Forelimb muscle (tissue), 1 donor: Measurements from ENCODE around the gene GJC3. TPM values are rescaled to one million over a fixed set of nuclear protein-coding genes. Genes with fewer than 3 reads are reported as not detected.
"Not testable (repeated sequence)": the region's sequence is repeated elsewhere in the genome, so short reads cannot be mapped to it uniquely, and the experiment has no call there.

Experiments
- DNase-seq: peaks from one replicate; pipeline ENCODE4 v3.0.0-alpha.2; 2013; ENCODE audit warnings: low read depth
- polyA plus RNA-seq: library from polyadenylated mRNA; unstranded; fragments of 120-200 nt; gene quantifications from one replicate; pipeline ENCODE4 v1.2.1, GENCODE V29; 2013; ENCODE audit not compliant: insufficient read length

GJC3 gene
- polyA plus RNA-seq, result 0.32 TPM

DNA sequence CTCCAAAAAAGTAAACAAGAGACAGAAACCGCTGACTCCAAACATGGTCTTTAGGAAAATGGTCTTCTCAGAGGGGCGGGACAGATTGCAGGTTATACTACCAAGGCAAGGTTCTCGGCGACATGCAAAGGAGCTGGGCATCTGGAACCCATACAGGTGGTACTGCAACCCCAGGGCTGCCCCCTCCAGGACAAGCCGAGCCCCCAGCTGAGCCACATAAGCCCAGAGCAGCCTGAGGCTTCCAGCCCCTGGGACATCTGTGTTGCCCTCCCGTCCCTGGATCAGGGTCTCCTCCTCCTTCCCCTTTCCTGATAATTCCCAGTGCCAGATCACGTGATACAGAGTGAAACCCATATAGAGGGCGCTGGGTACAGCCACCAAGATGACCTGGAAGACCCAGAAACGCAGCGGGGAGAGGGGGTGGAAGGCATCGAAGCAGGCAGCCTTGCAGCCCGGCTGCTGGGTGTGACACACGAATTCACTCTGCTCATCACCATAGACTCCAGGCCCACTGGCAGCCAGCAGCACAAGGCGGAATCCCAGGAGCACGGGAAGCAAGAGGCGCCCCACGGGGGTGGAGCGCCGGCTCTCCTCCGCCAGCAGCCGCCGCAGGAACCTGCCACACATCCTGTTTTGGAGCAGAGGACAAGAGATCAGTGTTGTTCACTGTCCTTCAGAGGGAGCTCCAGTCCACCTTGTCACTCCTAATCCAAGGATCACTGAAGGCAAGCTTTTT is at the start of gene GJC3:
Gene GJC3, minus strand, starts transcription at position 627 of the 736 bp plus-strand sequence. Its CDS starts 0 bp downstream, at position 627.
- DNase-seq, result no peak

GRCh38 chr7:99976626-99977025 is 47.2 kb upstream of the GJC3 start:
- no peak for DNase-seq

DNA sequence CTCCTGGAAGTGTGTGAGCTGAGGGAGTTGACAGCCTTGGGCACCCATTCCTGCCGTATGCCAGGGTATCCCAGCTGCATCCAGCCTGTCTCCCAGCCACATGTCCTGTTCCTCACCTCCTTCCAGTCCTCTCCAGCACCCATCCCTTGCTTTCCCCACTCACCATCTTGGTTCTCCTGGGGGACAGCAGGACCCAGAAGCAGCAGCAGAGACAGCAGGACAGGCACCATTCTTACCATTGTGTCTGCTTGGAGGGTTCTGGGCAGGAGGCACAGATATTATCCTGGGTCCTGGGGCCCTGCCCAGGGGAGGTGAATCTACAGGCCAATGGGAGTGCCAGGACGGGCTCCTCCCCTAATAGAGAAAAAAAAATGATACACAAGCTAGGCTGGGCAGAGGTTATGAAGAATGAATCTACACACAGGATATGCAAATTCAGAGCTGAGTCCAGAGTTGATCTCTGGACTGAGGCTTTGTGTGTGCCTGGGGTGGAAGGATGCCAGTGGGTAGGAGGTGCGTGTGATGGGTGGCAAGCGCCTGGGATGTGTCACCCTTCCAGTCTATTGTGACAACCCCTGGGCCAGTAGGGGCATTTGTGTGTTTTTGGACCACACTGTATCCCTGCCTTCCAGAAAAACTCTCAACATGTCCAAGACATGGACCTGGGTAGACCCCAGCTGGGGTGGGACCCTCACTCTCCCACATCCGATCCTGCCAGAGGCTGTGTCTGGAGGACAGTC is 46.5 kb upstream of the GJC3 start, which contains the start of gene AZGP1:
Gene AZGP1, minus strand, starts transcription at position 250 of the 740 bp plus-strand sequence. Its CDS starts 11 bp downstream, at position 239.
- DNase-seq, result no peak

GRCh38 chr7:99974681-99975080 is 45.3 kb upstream of the GJC3 start:
- DNase-seq, result no peak

GRCh38 chr7:99973817-99974216 is 44.4 kb upstream of the GJC3 start:
- DNase-seq, result not testable (repeated sequence)

GRCh38 chr7:99971242-99971641 is 41.8 kb upstream of the GJC3 start:
- no peak for DNase-seq

DNA sequence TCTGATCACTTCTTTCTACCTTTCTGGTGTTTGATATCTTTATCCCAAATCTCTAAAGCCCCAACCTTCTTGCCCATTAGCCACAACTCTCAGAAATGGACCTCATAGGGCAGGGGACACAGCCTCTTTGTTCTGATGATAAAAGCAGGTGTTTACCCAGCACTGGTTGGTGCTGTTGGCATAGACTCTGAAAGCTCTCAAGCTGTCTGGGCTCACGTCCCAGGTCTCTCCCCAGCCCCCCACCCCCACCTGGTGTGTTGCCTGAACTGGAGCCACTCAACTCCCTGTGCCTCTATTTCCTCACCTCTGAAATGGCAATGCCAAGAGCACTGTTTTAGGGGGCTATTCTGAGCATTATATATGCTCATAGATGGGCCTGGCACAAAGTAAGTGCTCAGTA is 40.4 kb upstream of the GJC3 start:
- DNase-seq, result not testable (repeated sequence)

GRCh38 chr7:99969298-99969697 is 39.9 kb upstream of the GJC3 start:
- DNase-seq, result no peak

GRCh38 chr7:99958564-99959227 is 29.3 kb upstream of the GJC3 start:
- no peak for DNase-seq

DNA sequence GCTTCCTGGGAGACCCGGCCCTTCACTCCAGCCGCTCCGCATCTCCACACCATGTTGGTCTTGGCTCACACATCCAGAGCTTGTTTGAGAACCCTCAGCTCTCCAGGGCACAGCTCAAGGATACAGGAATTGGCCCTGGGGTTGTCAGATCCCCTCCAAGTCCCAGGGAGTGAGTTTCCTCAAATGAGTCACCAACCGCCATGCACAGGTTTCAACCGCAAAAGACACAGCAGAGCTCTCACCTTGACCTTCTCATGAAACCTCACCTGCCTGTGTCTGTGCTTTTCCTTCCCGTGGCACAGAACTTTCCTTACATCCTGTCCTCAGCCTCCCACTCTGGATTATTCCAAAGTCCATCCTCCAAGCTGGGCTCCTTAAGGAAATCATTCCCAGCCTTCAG is 25.8 kb upstream of the GJC3 start:
- DNase-seq, result no peak

GRCh38 chr7:99954643-99955042 is 25.2 kb upstream of the GJC3 start:
- DNase-seq, result not testable (repeated sequence)

DNA sequence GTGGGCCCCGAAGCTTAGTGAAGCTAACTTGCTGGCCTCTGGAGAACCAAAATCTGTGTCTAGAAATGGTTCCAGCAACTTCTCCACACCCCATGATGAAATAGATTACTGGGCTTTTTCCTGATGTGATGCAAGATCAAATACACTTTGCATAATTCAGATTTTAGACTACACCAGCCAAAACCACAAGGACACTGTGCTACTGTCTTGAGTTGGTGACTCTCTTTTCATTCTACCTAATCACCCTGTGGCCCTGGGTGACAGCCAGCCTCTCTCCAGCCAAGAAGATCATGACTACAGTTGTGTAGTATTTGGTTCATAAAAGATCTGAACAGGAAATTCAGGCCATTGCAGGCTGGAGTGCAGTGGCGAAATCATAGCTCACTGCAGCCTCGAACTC is 24.2 kb upstream of the GJC3 start:
- no peak for DNase-seq

DNA sequence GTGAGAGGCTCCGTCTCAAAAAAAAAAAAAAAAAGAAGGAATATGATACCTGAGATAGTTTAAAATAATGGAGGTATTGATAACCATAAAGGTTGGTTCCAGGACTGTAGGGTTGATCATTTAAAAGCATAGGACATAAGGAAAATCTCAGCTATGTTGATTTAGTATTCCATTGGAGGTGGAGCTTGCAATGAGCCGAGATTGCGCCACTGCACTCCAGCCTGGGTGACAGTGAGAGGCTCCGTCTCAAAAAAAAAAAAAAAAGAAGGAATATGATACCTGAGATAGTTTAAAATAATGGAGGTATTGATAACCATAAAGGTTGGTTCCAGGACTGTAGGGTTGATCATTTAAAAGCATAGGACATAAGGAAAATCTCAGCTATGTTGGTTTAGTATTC is 23.2 kb upstream of the GJC3 start:
- DNase-seq, result not testable (repeated sequence)

DNA sequence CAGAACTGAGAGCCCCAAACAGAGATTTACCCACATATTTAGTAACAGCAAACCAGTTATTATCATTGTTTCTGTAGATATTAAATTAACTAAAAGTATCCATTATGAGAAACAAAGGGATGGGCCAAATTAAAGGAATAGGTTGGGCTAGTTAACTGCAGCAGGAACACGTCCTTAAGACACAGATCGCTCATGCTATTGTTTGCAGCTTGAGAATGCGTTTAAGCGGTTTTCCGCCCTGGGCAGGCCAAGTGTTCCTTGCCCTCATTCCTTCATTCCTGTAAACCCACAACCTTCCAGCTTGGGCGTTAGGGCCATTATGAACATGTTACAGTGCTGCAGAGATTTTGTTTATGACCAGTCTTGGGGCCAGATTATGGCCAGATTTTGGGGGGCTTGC is 21.4 kb upstream of the GJC3 start:
- not testable (repeated sequence) for DNase-seq

DNA sequence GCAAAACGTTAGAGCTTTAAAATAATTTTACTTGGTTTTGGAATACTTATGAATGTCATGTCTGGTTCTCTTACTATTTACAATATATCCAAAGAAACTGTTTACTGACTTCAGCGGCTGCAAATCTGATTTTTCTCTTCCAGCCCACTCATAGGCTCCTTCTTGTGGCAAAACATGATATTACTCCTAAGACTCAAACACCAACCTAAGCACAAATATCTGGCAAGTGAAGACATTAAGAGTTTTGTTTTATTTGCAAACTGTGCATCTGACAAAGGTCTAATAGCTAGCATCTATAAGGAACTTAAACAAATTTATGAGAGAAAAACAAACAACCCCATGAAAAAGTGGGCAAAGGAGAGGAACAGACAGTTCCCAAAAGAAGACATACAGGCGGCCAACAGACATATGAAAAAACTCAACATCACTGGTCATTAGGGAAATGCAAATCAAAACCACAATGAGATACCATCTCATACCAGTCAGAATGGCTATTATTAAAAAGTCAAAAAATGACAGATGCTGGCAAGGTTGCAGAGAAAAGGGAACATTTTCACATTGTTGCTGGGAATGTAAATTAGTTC is 20.3 kb upstream of the GJC3 start:
- no peak for DNase-seq

GRCh38 chr7:99947608-99948007 is 18.2 kb upstream of the GJC3 start:
- DNase-seq, result no peak

DNA sequence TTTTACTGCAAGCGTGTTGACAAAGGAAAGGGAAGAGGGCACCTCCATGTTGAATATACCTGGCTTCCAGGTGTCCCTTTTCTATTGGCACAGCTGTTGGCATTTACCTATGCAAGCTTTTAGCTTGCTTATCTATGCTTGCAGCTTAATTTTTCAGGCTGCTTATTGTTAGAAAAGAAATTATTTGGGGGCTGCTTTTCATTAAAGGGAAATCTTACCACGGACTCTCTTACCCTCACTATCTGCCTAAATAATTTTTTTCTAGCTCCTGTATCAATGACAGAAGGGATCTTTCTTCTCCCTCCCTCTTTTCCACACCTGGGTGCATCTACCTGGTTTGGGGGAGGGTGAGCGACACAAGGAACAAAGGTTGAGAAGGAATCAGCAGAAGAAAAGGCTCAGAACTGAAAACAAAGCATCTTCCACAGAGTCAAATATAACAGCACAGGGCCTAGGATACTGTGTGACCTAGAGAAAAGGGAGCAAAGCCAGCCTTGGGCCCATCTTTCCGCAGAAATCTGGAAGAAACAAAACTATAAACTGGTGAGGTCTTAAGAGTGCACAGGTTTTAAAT is 15.2 kb upstream of the GJC3 start:
- no peak for DNase-seq

DNA sequence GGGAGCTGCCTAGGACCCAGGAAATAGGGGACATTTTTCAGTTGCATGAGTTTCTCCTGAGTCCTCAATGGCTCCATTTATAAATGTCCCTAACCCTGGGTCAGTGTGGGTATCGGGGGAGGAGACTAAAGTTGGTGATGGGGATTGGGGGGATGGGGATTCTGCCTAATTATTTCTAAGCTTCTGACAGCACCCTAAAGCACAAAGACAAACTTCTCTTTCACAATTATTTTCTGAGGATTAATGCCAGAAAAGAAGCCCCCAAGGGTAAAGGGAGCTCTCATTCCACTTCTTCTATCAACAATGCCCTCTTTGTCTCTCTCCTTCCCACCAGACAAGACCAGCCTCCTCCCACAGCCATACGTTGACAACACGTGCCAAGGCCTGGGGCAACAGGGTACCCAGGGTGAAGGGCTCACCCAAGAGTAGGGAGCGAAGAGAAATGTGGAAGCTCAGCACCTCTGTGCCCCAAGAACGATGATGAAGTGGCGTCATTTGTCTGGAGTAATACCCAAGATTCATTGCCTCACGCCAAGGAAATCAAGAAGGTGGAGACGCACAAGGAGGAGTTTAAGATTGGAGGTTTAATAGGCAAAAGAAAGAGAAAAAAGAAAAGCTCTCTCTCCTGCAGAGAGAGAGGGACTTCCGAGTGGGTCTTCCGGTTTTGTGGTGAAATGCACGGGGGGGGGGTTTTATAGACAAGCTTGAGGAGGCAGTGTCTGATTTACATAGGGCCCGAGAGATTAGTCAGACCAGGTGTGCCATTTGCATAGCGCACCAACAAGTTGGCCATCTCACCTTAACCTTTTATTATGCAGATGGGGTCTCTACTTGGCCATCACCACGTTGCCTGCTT is 14.4 kb upstream of the GJC3 start:
- no peak for DNase-seq

GRCh38 chr7:99938296-99938695 is 8.9 kb upstream of the GJC3 start:
- no peak for DNase-seq

DNA sequence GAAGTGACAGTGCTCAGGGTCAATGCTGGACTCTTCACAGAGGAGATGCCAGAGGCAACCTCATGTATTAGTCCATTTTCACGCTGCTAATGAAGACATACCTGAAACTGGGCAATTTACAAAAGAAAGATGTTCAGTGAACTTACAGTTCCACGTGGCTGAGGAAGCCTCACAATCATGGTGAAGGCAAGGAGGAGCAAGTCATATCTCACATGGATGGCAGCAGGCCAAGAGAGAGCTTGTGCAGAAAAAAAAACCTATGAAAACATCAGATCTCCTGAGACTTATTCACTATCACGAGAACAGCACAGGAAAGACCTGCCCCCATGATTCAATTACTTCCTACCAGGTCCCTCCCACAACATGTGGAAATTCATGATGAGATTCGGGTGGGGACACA is 5.6 kb upstream of the GJC3 start:
- DNase-seq, result not testable (repeated sequence)

- no peak for DNase-seq
Measured at GRCh38 chr7:99930376-99930775, 956 bp upstream of the GJC3 start.
